ENCODE measurements around the gene ODAPH.

Gene ODAPH

DNA sequence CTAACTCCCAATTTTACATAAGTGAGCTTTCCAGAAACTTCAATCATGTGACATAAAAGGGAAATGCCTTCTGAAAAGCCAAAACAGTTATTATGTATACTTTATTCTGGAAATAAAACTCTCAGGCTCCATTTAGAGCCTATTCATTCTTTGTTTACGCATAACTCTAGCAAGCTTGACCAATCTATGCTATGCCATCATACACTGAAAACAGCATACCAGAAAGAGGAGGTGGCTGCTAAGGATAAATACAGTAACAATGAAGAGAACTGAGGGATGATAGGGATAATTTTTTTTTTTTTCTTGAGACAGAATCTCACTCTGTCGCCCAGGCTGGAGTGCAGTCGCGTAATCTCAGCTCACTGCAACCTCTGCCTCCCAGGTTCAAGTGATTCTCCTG lies 50.1 kb downstream of the ODAPH start:
- Histone ChIP-seq H3K27ac (no peak overlapping the region), H3K4me3 (ENCODE audit: low read depth, low read length) (no peak overlapping the region), H3K9me3 (ENCODE audit: severe bottlenecking) (no peaks in the 10 kb centered on the region), H3K27me3 (ENCODE audit: insufficient read depth, low read depth, severe bottlenecking) (no peaks in the 10 kb centered on the region), H3K36me3 (no peaks in the 10 kb centered on the region)
- no peak for DNase-seq
- TF ChIP-seq CTCF (IDR thresholded peaks at IDR 0.05; ENCODE audit: low read depth, low read length) = no peak

GRCh38 chr4:75612306-75612705 lies 56.4 kb downstream of the ODAPH start:
- no peak overlapping the region for H3K4me3 ChIP-seq (ENCODE audit: low read depth, low read length)
- no peaks in the 10 kb centered on the region for H3K36me3 ChIP-seq
- H3K27me3 ChIP-seq (ENCODE audit: insufficient read depth, low read depth, severe bottlenecking) = no peaks in the 10 kb centered on the region
- no peak for TF ChIP-seq CTCF (IDR thresholded peaks at IDR 0.05; ENCODE audit: low read depth, low read length)
- no peak for DNase-seq
- no peak overlapping the region for H3K27ac ChIP-seq
- H3K9me3 ChIP-seq (ENCODE audit: severe bottlenecking) = no peaks in the 10 kb centered on the region

Data from WERI-Rb-1 (cell line).